Tibial nerve (tissue), 4 donors: Measurements from ENCODE around the gene SUSD2.

Experiments
- EP300 ChIP-seq, 2 donors: sonication (generic); formaldehyde crosslinking; IDR thresholded peaks; one replicate each; pipeline ENCODE4 v1.6.1; 2017; ENCODE audit warnings: antibody characterized with exemption in 2 of 2, mild to moderate bottlenecking in 1 of 2
- POLR2A ChIP-seq, 2 donors: fragments of 450-650 bp; IDR thresholded peaks; one replicate each; pipeline ENCODE4 v1.6.1; 2017; ENCODE audit warnings: antibody characterized with exemption in 2 of 2, mild to moderate bottlenecking in 2 of 2, moderate library complexity in 2 of 2
- TF ChIP-seq, protein P1 (sequence below), 5 experiments: fragments of 200-600 bp in 3 of 5; fragments of 450-650 bp in 2 of 5; sonication (generic) in 3 of 5; IDR thresholded peaks; one replicate each; pipeline ENCODE4 v1.5.1; 2016 to 2019; ENCODE audit warnings: antibody characterized with exemption in 5 of 5, mild to moderate bottlenecking in 3 of 5, moderate library complexity in 2 of 5

DNA sequence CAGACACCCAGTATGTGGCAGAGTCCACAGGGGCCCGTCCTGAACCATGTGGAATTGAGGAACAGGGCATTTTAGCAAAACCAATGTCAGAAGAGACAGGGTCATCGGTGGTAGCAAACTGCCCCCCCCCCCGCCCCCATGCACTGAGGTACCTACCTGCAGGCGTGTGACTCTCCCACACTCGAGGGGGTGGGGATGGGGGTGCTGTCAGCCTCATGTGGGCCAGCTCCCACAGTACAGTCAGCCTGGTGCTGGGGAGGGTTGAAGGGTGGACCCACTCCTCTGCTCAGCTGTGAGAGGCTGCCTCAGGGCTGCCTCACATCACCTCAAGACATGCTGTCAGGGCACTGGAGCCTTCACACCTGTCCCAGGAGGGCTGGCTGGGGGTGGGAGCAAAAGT, 10.7 kb upstream of the SUSD2 start:
- TF ChIP-seq POLR2A (IDR thresholded peaks at IDR 0.05) (no peak), EP300 (IDR thresholded peaks at IDR 0.05) (no peak)
- TF ChIP-seq, protein P1, sequence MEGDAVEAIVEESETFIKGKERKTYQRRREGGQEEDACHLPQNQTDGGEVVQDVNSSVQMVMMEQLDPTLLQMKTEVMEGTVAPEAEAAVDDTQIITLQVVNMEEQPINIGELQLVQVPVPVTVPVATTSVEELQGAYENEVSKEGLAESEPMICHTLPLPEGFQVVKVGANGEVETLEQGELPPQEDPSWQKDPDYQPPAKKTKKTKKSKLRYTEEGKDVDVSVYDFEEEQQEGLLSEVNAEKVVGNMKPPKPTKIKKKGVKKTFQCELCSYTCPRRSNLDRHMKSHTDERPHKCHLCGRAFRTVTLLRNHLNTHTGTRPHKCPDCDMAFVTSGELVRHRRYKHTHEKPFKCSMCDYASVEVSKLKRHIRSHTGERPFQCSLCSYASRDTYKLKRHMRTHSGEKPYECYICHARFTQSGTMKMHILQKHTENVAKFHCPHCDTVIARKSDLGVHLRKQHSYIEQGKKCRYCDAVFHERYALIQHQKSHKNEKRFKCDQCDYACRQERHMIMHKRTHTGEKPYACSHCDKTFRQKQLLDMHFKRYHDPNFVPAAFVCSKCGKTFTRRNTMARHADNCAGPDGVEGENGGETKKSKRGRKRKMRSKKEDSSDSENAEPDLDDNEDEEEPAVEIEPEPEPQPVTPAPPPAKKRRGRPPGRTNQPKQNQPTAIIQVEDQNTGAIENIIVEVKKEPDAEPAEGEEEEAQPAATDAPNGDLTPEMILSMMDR (IDR thresholded peaks at IDR 0.05) = no peak
